GM19025 (cell line): ENCODE results near the gene AVL9.
"Not testable (repeated sequence)": the region's sequence is repeated elsewhere in the genome, so short reads cannot be mapped to it uniquely, and the experiment has no call there.

Source experiments
- ATAC-seq: cut with Tn5 transposase; IDR thresholded peaks from one replicate; pipeline ENCODE4 v1.9.1; 2021; ENCODE audit warnings: mild to moderate bottlenecking, low read depth, moderate library complexity; ENCODE audit not compliant: unreplicated experiment

The AVL9 gene

GRCh38 chr7:32586291-32587221 lies 91.3 kb downstream of the AVL9 start:
- no peak for ATAC-seq

- ATAC-seq = no peak
Measured at GRCh38 chr7:32587411-32587948, 92.2 kb downstream of the AVL9 start.

GRCh38 chr7:32588657-32589056 lies 93.4 kb downstream of the AVL9 start:
- ATAC-seq = peak; percentile 58

- ATAC-seq = no peak
Measured at GRCh38 chr7:32591938-32592337, 96.6 kb downstream of the AVL9 start.

- ATAC-seq = no peak
Measured at GRCh38 chr7:32592701-32593100, 97.4 kb downstream of the AVL9 start.

- ATAC-seq = no peak
Measured at GRCh38 chr7:32594965-32595490, 99.7 kb downstream of the AVL9 start.

- not testable (repeated sequence) for ATAC-seq
Measured at GRCh38 chr7:32601196-32601595, 105.9 kb downstream of the AVL9 start.

GRCh38 chr7:32602470-32602869 lies 107.2 kb downstream of the AVL9 start:
- no peak for ATAC-seq

- not testable (repeated sequence) for ATAC-seq
Measured at GRCh38 chr7:32603492-32603891, 108.2 kb downstream of the AVL9 start.

GRCh38 chr7:32604047-32604446 lies 108.8 kb downstream of the AVL9 start:
- not testable (repeated sequence) for ATAC-seq

- no peak for ATAC-seq
Measured at GRCh38 chr7:32605032-32605431, 109.7 kb downstream of the AVL9 start.

GRCh38 chr7:32609463-32609862 lies 114.2 kb downstream of the AVL9 start:
- no peak for ATAC-seq

GRCh38 chr7:32611201-32612099 lies 116.2 kb downstream of the AVL9 start:
- ATAC-seq = no peak

- ATAC-seq = no peak
Measured at GRCh38 chr7:32616625-32617024, 121.3 kb downstream of the AVL9 start.

GRCh38 chr7:32618470-32618869 lies 123.2 kb downstream of the AVL9 start:
- ATAC-seq = no peak

- no peak for ATAC-seq
Measured at GRCh38 chr7:32618987-32619386, 123.7 kb downstream of the AVL9 start.

- not testable (repeated sequence) for ATAC-seq
Measured at GRCh38 chr7:32619416-32619815, 124.1 kb downstream of the AVL9 start.

GRCh38 chr7:32631021-32631420 lies 135.7 kb downstream of the AVL9 start:
- no peak for ATAC-seq

- not testable (repeated sequence) for ATAC-seq
Measured at GRCh38 chr7:32631590-32632497, 136.6 kb downstream of the AVL9 start.

GRCh38 chr7:32633446-32633845 lies 138.2 kb downstream of the AVL9 start:
- ATAC-seq = not testable (repeated sequence)
